ENCODE measurements around the gene TRIM5. TPM values are rescaled to one million over a fixed set of nuclear protein-coding genes. Genes with fewer than 3 reads are reported as not detected.

TRIM5 gene
- total and polyA plus RNA-seq, 12 donors = 3.1 to 12.6 (median 7.3) TPM

GRCh38 chr11:5646139-5646538, 38.7 kb downstream of the TRIM5 start:
- Histone ChIP-seq H3K27me3 (no peaks in the 10 kb centered on the region), H3K9me3 (peaks cover 0 to 3% (median 0%) of the 10 kb centered on the region in 11 donors), H3K36me3 (peaks cover 0 to 39% (median 23%) of the 10 kb centered on the region in 9 donors), H3K27ac (no peak overlapping the region), H3K4me3 (no peak overlapping the region), H3K4me1 (no peaks in the 10 kb centered on the region)
- intact Hi-C loops (cut with DNase I) = no loop called here
- ATAC-seq = no peak
- TF ChIP-seq CTCF (IDR thresholded peaks at IDR 0.05) = no peak
- DNase-seq = no peak
- WGBS, 2 donors = 91 to 93% methylated on average over 3 of the region's 3 CpGs

GRCh38 chr11:5643585-5643984, 41.3 kb downstream of the TRIM5 start:
- ATAC-seq = no peak
- H3K36me3 ChIP-seq = peaks cover 0 to 56% (median 24%) of the 10 kb centered on the region in 9 donors
- intact Hi-C loops (cut with DNase I) = no loop called here

GRCh38 chr11:5639953-5640352, 44.9 kb downstream of the TRIM5 start:
- Histone ChIP-seq H3K27me3 (no peaks in the 10 kb centered on the region), H3K4me1 (no peaks in the 10 kb centered on the region), H3K36me3 (peaks cover 0 to 92% (median 31%) of the 10 kb centered on the region in 9 donors), H3K9me3 (peaks cover 0 to 8% (median 0%) of the 10 kb centered on the region in 11 donors), H3K27ac (no peak overlapping the region), H3K4me3 (no peak overlapping the region)
- no peak for TF ChIP-seq CTCF (IDR thresholded peaks at IDR 0.05)
- ATAC-seq = no peak
- intact Hi-C loops (cut with DNase I) = no loop called here
- DNase-seq = no peak
- 90 to 91% methylated on average over 1 of the region's 1 CpG for WGBS, 2 donors

More at GRCh38 chr11:5643585-5643984, 41.3 kb downstream of the TRIM5 start:
- H3K27me3 ChIP-seq = no peaks in the 10 kb centered on the region
- no peak for TF ChIP-seq CTCF (IDR thresholded peaks at IDR 0.05)
- DNase-seq = no peak
- no peaks in the 10 kb centered on the region for H3K4me1 ChIP-seq
- no peak overlapping the region for H3K4me3 ChIP-seq
- H3K27ac ChIP-seq = no peak overlapping the region
- H3K9me3 ChIP-seq = peaks cover 0 to 8% (median 0%) of the 10 kb centered on the region in 11 donors

- Histone ChIP-seq H3K27me3 (no peaks in the 10 kb centered on the region), H3K27ac (no peak overlapping the region), H3K36me3 (peaks cover 0 to 47% (median 12%) of the 10 kb centered on the region in 9 donors), H3K4me1 (no peaks in the 10 kb centered on the region), H3K4me3 (no peak overlapping the region), H3K9me3 (no peaks in the 10 kb centered on the region)
- WGBS, 2 donors = 82 to 83% methylated on average over 5 of the region's 5 CpGs
- TF ChIP-seq CTCF (IDR thresholded peaks at IDR 0.05) = no peak
- DNase-seq (no peak), ATAC-seq (no peak)
- intact Hi-C loops (cut with DNase I) = no loop called here
Measured at GRCh38 chr11:5631969-5632635, 52.8 kb downstream of the TRIM5 start.
